ENCODE measurements around the gene SPATA21.

GRCh38 chr1:16372535-16373285, 64.5 kb downstream of the SPATA21 start:
- TF ChIP-seq, protein P1, sequence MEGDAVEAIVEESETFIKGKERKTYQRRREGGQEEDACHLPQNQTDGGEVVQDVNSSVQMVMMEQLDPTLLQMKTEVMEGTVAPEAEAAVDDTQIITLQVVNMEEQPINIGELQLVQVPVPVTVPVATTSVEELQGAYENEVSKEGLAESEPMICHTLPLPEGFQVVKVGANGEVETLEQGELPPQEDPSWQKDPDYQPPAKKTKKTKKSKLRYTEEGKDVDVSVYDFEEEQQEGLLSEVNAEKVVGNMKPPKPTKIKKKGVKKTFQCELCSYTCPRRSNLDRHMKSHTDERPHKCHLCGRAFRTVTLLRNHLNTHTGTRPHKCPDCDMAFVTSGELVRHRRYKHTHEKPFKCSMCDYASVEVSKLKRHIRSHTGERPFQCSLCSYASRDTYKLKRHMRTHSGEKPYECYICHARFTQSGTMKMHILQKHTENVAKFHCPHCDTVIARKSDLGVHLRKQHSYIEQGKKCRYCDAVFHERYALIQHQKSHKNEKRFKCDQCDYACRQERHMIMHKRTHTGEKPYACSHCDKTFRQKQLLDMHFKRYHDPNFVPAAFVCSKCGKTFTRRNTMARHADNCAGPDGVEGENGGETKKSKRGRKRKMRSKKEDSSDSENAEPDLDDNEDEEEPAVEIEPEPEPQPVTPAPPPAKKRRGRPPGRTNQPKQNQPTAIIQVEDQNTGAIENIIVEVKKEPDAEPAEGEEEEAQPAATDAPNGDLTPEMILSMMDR (IDR thresholded peaks at IDR 0.05) = no peak
- TF ChIP-seq POLR2A (IDR thresholded peaks at IDR 0.05) = no peak

All from testis (tissue), 2 donors.